Activated CD8-positive, alpha-beta T cell treated with anti-CD3 and anti-CD28 coated beads for 36 hours (primary cell): ENCODE results near the gene PKNOX2. TPM values are rescaled to one million over a fixed set of nuclear protein-coding genes. Genes with fewer than 3 reads are reported as not detected.

ENCODE experiments used
- ATAC-seq: fragments of 200-7000 bp; cut with Tn5 transposase; one replicate; pipeline ENCODE4 v1.10.0; 2021; ENCODE audit warnings: mild to moderate bottlenecking, moderate library complexity
- CTCF ChIA-PET: fragments of 350-600 bp; sonication (Branson Sonifier 250); formaldehyde crosslinking; loops from one replicate; lab custom pipeline; 2021; ENCODE audit warnings: antibody characterized with exemption; lab: Charles Lee
- POLR2A ChIA-PET: fragments of 350-600 bp; sonication (Branson Sonifier 250); formaldehyde crosslinking; loops from one replicate; lab custom pipeline; 2021; ENCODE audit warnings: antibody characterized with exemption; lab: Charles Lee
- DNase-seq: peaks from one replicate; pipeline ENCODE4 v3.0.0-alpha.2; 2020
- H3K27ac Mint-ChIP-seq: one replicate; pipeline ENCODE4 v1.8.0; 2021; ENCODE audit warnings: mild to moderate bottlenecking, mixed read lengths
- H3K27me3 Mint-ChIP-seq: one replicate; pipeline ENCODE4 v1.8.0; 2021; ENCODE audit warnings: mixed read lengths
- H3K36me3 Mint-ChIP-seq: one replicate; pipeline ENCODE4 v1.8.0; 2021; ENCODE audit warnings: low read depth, mixed read lengths
- H3K4me1 Mint-ChIP-seq: one replicate; pipeline ENCODE4 v1.8.0; 2021; ENCODE audit warnings: low read depth, mixed read lengths
- H3K4me3 Mint-ChIP-seq: one replicate; pipeline ENCODE4 v1.8.0; 2021; ENCODE audit warnings: mild to moderate bottlenecking, moderate library complexity, mixed read lengths
- H3K9me3 Mint-ChIP-seq: one replicate; pipeline ENCODE4 v1.8.0; 2021; ENCODE audit warnings: mixed read lengths
- intact Hi-C: fragments of 100-400 bp; cut with micrococcal nuclease; formaldehyde crosslinking; loops from one replicate; pipeline ENCODE4 v1.10.0; 2022
- total RNA-seq, 2 experiments: library from RNA; stranded (reverse); gene quantifications; one replicate each; pipeline ENCODE4 v1.2.3, GENCODE V29; 2021
- TF ChIP-seq, protein P1 (sequence below): fragments of 200-600 bp; IDR thresholded peaks from one replicate; pipeline ENCODE4 v1.8.0; 2022; ENCODE audit warnings: antibody characterized with exemption, mild to moderate bottlenecking

The PKNOX2 gene, protein sequence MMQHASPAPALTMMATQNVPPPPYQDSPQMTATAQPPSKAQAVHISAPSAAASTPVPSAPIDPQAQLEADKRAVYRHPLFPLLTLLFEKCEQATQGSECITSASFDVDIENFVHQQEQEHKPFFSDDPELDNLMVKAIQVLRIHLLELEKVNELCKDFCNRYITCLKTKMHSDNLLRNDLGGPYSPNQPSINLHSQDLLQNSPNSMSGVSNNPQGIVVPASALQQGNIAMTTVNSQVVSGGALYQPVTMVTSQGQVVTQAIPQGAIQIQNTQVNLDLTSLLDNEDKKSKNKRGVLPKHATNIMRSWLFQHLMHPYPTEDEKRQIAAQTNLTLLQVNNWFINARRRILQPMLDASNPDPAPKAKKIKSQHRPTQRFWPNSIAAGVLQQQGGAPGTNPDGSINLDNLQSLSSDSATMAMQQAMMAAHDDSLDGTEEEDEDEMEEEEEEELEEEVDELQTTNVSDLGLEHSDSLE
- not detected for total RNA-seq

DNA sequence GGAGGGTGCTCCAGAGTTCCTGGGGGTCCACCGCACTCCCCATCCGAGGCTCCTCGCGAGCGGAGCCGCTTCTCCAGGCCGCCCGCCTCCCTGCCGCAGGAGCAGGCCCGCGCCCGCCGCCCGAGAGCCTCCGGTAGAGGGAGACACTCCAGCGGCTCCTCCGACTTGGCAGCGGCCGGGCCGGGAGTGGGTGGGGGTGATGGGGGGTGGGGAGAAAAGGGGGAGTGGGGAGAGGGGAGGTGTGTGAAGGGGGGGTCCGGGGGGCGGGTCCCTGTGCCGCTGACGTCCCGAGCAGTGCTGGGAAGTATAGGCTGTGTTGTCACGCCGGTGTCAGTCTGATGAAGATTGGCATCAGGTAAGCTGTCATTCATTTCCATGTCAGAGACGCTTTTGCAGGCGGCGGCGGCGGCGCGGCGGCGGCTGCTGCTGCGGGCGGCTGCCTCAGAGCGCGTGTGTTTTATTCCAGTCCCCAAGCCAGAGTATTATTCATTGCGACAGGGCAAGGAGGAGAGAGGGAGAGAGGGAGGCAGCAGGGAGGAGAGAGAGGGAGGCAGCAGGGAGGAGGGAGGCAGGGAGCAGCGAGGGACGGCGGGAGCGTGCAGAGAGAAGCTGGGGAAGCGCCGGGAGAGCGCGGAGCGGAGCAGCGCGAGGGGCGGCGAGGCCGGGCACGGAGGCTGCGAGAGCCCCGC, at the start of gene PKNOX2:
Gene PKNOX2, plus strand, starts transcription at position 330 of the 689 bp plus-strand sequence. CDS start 186,555 bp downstream, outside the sequence.
- Mint-ChIP-seq H3K27me3 (peaks cover 56% of the 10 kb centered on the region), H3K4me1 (peaks cover 21% of the 10 kb centered on the region), H3K36me3 (peaks cover 1% of the 10 kb centered on the region), H3K9me3 (no peaks in the 10 kb centered on the region), H3K4me3 (peak within 1 kb of the TSS; percentile 77), H3K27ac (no peak within 1 kb of the TSS)
- ATAC-seq = peak; percentile 86
- intact Hi-C loops = loop anchor here (10.0 kb wide), 1 partner anchor 180 kb away; no protein-coding TSS in a partner anchor
- TF ChIP-seq, protein P1, sequence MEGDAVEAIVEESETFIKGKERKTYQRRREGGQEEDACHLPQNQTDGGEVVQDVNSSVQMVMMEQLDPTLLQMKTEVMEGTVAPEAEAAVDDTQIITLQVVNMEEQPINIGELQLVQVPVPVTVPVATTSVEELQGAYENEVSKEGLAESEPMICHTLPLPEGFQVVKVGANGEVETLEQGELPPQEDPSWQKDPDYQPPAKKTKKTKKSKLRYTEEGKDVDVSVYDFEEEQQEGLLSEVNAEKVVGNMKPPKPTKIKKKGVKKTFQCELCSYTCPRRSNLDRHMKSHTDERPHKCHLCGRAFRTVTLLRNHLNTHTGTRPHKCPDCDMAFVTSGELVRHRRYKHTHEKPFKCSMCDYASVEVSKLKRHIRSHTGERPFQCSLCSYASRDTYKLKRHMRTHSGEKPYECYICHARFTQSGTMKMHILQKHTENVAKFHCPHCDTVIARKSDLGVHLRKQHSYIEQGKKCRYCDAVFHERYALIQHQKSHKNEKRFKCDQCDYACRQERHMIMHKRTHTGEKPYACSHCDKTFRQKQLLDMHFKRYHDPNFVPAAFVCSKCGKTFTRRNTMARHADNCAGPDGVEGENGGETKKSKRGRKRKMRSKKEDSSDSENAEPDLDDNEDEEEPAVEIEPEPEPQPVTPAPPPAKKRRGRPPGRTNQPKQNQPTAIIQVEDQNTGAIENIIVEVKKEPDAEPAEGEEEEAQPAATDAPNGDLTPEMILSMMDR = peak; percentile 50
- POLR2A ChIA-PET = no interaction called here
- CTCF ChIA-PET = interaction anchor here (0.8 to 1.7 kb wide), 5 partner anchors 9 to 211 kb away, joined by 3 to 8 read pairs (median 4); partner anchors contain the start of gene CCDC15
- DNase-seq = peak; percentile 71

DNA sequence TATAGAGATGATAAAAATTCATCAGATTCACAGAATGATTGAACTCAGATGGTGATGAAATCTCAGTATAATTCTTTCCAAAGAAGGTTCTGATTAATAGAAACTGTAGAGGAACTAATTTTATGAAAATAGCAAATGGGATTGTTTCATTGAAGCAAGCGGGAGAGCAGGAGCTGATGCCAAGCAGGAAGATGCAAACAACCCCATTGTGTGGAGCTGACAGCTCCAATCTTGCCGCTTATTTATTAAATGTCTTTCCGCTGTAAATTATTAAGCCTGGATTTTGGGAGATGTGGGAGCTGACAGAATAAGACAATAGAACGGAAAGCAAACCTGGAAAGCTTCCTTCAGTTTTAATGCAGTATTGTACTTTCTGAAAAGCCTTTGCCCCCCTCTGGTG, 47.1 kb upstream of the PKNOX2 start:
- no peak for DNase-seq
- Mint-ChIP-seq H3K4me1 (peaks cover 1% of the 10 kb centered on the region), H3K36me3 (no peaks in the 10 kb centered on the region), H3K4me3 (no peak overlapping the region), H3K27me3 (peaks cover 13% of the 10 kb centered on the region), H3K9me3 (no peaks in the 10 kb centered on the region), H3K27ac (no peak overlapping the region)
- intact Hi-C loops = no loop called here
- ChIA-PET CTCF (interaction anchor here (0.9 to 2.3 kb wide), 2 partner anchors 24 to 27 kb away, joined by 3 to 14 read pairs; no protein-coding TSS in a partner anchor), POLR2A (interaction anchor here (0.5 kb wide), 1 partner anchor 397 kb away, joined by 3 read pairs; no protein-coding TSS in a partner anchor)
- ATAC-seq = no peak
- TF ChIP-seq, protein P1 = no peak

DNA sequence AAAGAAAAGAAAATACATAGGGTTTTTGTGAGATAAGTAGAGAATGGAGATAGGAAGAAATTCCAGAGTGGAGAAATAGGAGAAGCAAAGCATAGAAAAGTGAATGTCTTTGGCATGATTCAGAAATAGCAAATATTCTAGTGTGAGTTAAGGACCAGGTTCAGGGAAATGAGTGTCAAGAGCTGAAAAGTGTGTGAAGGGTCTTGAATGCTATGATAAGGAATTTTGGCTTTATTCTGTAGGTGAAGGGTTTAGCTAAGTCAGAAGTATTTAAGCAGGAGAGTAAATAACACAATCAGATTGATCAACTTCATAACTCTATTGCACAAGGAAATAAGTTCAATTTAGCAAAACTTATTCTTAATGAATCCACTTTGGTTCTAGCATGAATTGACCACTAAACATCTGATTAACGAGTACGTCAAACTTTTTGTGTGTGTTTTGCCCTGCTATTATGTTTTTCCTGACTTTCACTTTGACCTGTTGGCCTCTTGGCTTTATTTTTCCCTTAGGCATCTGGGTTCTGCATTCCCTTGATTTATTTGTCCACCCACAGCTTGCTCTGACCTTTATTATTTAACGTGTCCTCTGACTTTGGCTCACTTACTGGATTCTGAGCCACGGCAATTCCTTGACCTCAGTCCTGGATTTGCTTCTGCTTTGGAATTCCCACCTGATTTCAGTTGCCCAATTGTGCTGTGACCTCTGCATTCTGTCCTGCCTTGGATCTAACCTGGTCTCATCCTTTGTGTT, 41.2 kb upstream of the PKNOX2 start:
- Mint-ChIP-seq H3K4me3 (no peak overlapping the region), H3K27ac (no peak overlapping the region), H3K9me3 (no peaks in the 10 kb centered on the region), H3K36me3 (no peaks in the 10 kb centered on the region), H3K27me3 (peaks cover 23% of the 10 kb centered on the region), H3K4me1 (peaks cover 3% of the 10 kb centered on the region)
- ATAC-seq (no peak), DNase-seq (no peak)
- TF ChIP-seq, protein P1 = no peak
- ChIA-PET CTCF (interaction anchor here (0.6 to 4.6 kb wide), 17 partner anchors 14 to 743 kb away, joined by 3 to 72 read pairs (median 4); partner anchors contain the start of genes CCDC15 and TMEM218), POLR2A (interaction anchor here (1.6 kb wide), 1 partner anchor 17 kb away, joined by 4 read pairs; no protein-coding TSS in a partner anchor)
- intact Hi-C loops = no loop called here

DNA sequence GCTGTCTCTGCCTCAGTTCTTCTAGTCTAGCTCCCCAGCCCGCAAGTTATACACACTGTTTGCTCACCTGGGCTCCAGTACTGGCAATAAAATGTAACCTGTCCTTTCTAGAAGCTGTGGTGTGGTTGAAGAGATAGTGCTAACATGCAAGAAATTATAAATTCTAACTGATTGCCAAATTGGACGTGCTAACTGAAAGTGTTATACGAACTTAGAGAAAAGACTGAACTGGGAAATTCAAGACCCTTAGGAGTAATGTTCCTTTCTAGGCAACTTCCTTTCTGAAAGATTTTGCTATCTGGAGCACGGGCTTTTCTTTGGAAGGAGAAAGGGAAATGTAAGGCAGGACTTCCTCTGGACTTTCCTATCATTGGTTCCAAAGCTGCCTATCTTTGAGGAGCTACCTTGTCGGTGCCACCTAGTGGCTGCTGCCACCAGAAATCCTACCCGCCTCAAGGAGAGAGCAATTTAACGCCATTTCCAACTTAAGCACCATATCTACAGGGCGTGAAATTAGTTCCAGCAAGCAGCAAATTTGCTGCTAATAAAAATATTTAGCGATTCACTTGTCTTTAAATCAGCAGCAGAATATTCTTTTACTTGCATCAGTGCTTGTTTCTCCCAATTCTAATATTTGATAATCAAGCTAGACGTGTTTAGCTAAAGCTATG, 40.5 kb upstream of the PKNOX2 start:
- TF ChIP-seq, protein P1 = peak; percentile 54
- CTCF ChIA-PET = interaction anchor here (0.6 to 4.6 kb wide), 22 partner anchors 15 to 743 kb away, joined by 3 to 72 read pairs (median 4); partner anchors contain the start of genes CCDC15 and TMEM218
- peak; percentile 73 for ATAC-seq
- Mint-ChIP-seq H3K4me1 (peaks cover 3% of the 10 kb centered on the region), H3K9me3 (no peaks in the 10 kb centered on the region), H3K36me3 (no peaks in the 10 kb centered on the region), H3K4me3 (no peak overlapping the region), H3K27ac (no peak overlapping the region), H3K27me3 (peaks cover 20% of the 10 kb centered on the region)
- intact Hi-C loops = no loop called here
- POLR2A ChIA-PET = interaction anchor here (1.6 kb wide), 1 partner anchor 17 kb away, joined by 4 read pairs; no protein-coding TSS in a partner anchor
- DNase-seq = peak; percentile 68
